Psoas muscle (tissue), 8 donors: ENCODE measurements around the gene ARFRP1. TPM values are rescaled to one million over a fixed set of nuclear protein-coding genes. Genes with fewer than 3 reads are reported as not detected.

Experiments
- ATAC-seq, 4 donors: fragments of 200-7000 bp; cut with Tn5 transposase; one replicate each; pipeline ENCODE4 v1.9.1; 2020; ENCODE audit warnings: moderate library complexity in 3 of 4, mild to moderate bottlenecking in 2 of 4
- DNase-seq, 2 donors: peaks; one replicate each; pipeline ENCODE4 v3.0.0-alpha.2; 2020
- H3K27ac ChIP-seq: fragments of 200-600 bp; one replicate; pipeline ENCODE4 v1.8.0; 2022
- H3K27me3 ChIP-seq, 3 donors: fragments of 200-600 bp in 1 of 3; one replicate each; pipeline versions ENCODE4 v1.6.1 to v1.8.0; 2013 to 2022; ENCODE audit warnings: low read length in 2 of 3, mild to moderate bottlenecking in 2 of 3, moderate library complexity in 1 of 3; ENCODE audit not compliant: insufficient read depth in 3 of 3
- H3K36me3 ChIP-seq, 2 donors: fragments of 200-600 bp in 1 of 2; one replicate each; pipeline versions ENCODE4 v1.6.1 to v1.8.0; 2013 to 2022; ENCODE audit warnings: low read depth in 1 of 2, mild to moderate bottlenecking in 1 of 2, moderate library complexity in 1 of 2; ENCODE audit not compliant: insufficient read depth in 1 of 2
- H3K4me1 ChIP-seq: fragments of 200-600 bp; one replicate; pipeline ENCODE4 v1.8.0; 2022
- H3K4me3 ChIP-seq: fragments of 200-600 bp; one replicate; pipeline ENCODE4 v1.8.0; 2022; ENCODE audit warnings: mild to moderate bottlenecking
- H3K9me3 ChIP-seq: fragments of 200-600 bp; one replicate; pipeline ENCODE4 v1.8.0; 2022
- CTCF ChIP-seq: fragments of 200-600 bp; IDR thresholded peaks from one replicate; pipeline ENCODE4 v1.8.0; 2022; ENCODE audit warnings: antibody characterized with exemption
- WGBS, 3 donors: extraction: QIAGEN DNeasy Blood & Tissue Kit; methylation state at CpG; one replicate each; pipeline versions ENCODE4 v1.1.6 to v1.1.7; 2013; 5-methylcytosine and 5-hydroxymethylcytosine counted together
- intact Hi-C, 2 donors: fragments of 100-400 bp; cut with DNase I; formaldehyde crosslinking; loops; one replicate each; pipeline versions ENCODE4 v1.11.0 to v1.14.2; 2022
- polyA plus RNA-seq, 3 donors: library from polyadenylated mRNA; stranded (reverse); fragments of 200-250 nt; gene quantifications; one replicate each; pipeline ENCODE4 v1.2.3, GENCODE V29; 2013
- total RNA-seq, 4 donors: library from RNA; stranded (reverse); fragmentation: NEBNext Ultra II Directional in 2 of 4; extraction: Animal tissue kit (Norgen Biotek cat#: 25700) in 2 of 4; gene quantifications; one replicate each; pipeline versions ENCODE4 v1.2.1 to v1.2.4, GENCODE V29; 2021 to 2023
- donor health status: healthy with polysubstance abuse.
- donor health status: DM: no; HTN: no; CAD: no; lungs with moderate emphysema.
- donor health status: Bipolar disorder and iron deficiency.
- donor health status: healthy.
- donor health status: DM: yes; HTN: yes; CAD: no.
- donor health status: DM: no; HTN: no; CAD: no.
- donor health status: DM: no; HTN: no; CAD: no.
- donor health status: DM: yes; HTN: yes; CAD: no.

The ARFRP1 gene
- total and polyA plus RNA-seq, 7 donors = 22.9 to 74.0 (median 32.5) TPM

GRCh38 chr20:63680427-63680826 is 27.3 kb downstream of the ARFRP1 start:
- intact Hi-C loops = no loop called here
- no peak for TF ChIP-seq CTCF
- Histone ChIP-seq H3K27me3 (no peaks in the 10 kb centered on the region), H3K27ac (no peak overlapping the region), H3K9me3 (no peaks in the 10 kb centered on the region), H3K4me3 (no peak overlapping the region), H3K36me3 (peaks cover 0 to 45% of the 10 kb centered on the region in 2 donors), H3K4me1 (peaks cover 19% of the 10 kb centered on the region)
- 92 to 96% (median 96%) methylated on average over 13 of the region's 13 CpGs for WGBS, 3 donors
- DNase-seq = no peak
- ATAC-seq = no peak

- 90 to 91% (median 91%) methylated on average over 19 of the region's 19 CpGs for WGBS, 3 donors
- Histone ChIP-seq H3K27ac (no peak overlapping the region), H3K9me3 (no peaks in the 10 kb centered on the region), H3K4me3 (no peak overlapping the region), H3K27me3 (no peaks in the 10 kb centered on the region), H3K4me1 (peaks cover 19% of the 10 kb centered on the region), H3K36me3 (peaks cover 0 to 51% of the 10 kb centered on the region in 2 donors)
- intact Hi-C loops = no loop called here
- no peak for ATAC-seq
- no peak for DNase-seq
- TF ChIP-seq CTCF = no peak
Measured at GRCh38 chr20:63679799-63680305, 27.9 kb downstream of the ARFRP1 start.

- no peak for TF ChIP-seq CTCF
- Histone ChIP-seq H3K4me3 (no peak overlapping the region), H3K9me3 (no peaks in the 10 kb centered on the region), H3K27me3 (no peaks in the 10 kb centered on the region), H3K4me1 (peaks cover 19% of the 10 kb centered on the region), H3K27ac (no peak overlapping the region), H3K36me3 (peaks cover 3 to 61% of the 10 kb centered on the region in 2 donors)
- intact Hi-C loops = no loop called here
- ATAC-seq (no peak), DNase-seq (no peak)
- WGBS, 3 donors = 87 to 91% (median 89%) methylated on average over 36 to 38 of the region's 38 CpGs
Measured at GRCh38 chr20:63678667-63679465, 28.9 kb downstream of the ARFRP1 start.

GRCh38 chr20:63678071-63678470 is 29.7 kb downstream of the ARFRP1 start:
- Histone ChIP-seq H3K9me3 (no peaks in the 10 kb centered on the region), H3K27me3 (no peaks in the 10 kb centered on the region), H3K4me3 (no peak overlapping the region), H3K36me3 (peaks cover 3 to 68% of the 10 kb centered on the region in 2 donors), H3K4me1 (peaks cover 17% of the 10 kb centered on the region), H3K27ac (no peak overlapping the region)
- TF ChIP-seq CTCF = no peak
- intact Hi-C loops = no loop called here
- 88 to 91% (median 89%) methylated on average over 13 of the region's 13 CpGs for WGBS, 3 donors
- ATAC-seq = no peak
- no peak for DNase-seq
